Kidney epithelial cell (primary cell): Measurements from ENCODE around the gene TMEM259. TPM values are rescaled to one million over a fixed set of nuclear protein-coding genes. Genes with fewer than 3 reads are reported as not detected.

Experiments used
- DNase-seq: peaks from one replicate; pipeline ENCODE4 v3.0.0-alpha.2; 2010; ENCODE audit warnings: low read depth
- H3K27me3 ChIP-seq: 2 replicates; pipeline ENCODE4 v1.6.0; 2011; ENCODE audit warnings: low read length; ENCODE audit not compliant: control insufficient read depth, insufficient read depth
- H3K36me3 ChIP-seq: 2 replicates; pipeline ENCODE4 v1.5.1; 2011; ENCODE audit warnings: low read length; ENCODE audit not compliant: control insufficient read depth, insufficient read depth
- H3K4me3 ChIP-seq: 2 replicates; pipeline ENCODE4 v1.5.1; 2011; ENCODE audit warnings: low read depth, mild to moderate bottlenecking, control low read depth, low read length
- total RNA-seq: library from RNA; depleted of rRNA; stranded (reverse); fragments of >200 nt; gene quantifications from 2 replicates; pipeline ENCODE4 v1.2.3, GENCODE V29; 2015
- TF ChIP-seq, protein P1 (sequence below): IDR thresholded peaks from 2 replicates; pipeline ENCODE4 v1.5.1; 2011; ENCODE audit warnings: mild to moderate bottlenecking, moderate library complexity, low read length, control low read depth, inconsistent platforms; ENCODE audit not compliant: insufficient read depth, poor library complexity, severe bottlenecking

The TMEM259 gene
- total RNA-seq, 1 donor from 2014 or later: 204 TPM

DNA sequence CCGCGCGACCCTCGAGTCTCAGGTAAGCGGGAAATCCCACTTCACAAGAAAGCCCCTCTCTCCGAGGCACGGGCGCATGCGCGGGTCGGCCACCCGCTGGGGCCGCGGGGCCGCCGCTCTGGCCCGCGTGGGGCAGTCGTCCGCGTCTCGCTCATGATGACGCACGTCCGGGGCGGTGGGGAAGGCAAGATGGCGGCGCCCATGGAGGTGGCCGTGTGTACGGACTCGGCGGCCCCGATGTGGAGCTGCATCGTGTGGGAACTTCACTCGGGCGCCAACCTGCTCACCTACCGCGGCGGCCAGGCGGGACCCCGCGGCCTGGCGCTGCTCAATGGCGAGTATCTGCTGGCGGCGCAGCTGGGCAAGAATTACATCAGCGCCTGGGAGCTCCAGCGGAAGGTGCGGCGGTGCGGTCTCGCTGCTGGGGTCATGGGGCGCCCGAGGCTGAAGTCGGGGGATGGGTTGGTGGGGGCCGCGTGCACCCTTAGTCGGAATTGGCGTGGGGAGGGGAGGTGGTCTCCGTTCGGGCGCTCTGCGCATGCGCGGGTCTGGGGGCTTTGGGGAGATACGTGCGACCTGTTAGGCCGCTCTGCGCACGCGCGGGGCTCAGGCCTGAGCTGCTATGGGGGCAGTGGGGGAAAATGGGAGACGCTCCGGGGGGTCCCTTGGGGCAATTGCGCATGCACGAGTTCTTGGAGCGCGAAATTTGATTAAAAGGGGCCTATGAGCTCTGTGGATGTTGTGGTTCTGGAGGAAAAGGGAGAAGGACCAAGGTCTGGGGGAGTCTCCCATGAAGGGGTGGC, 36.6 kb downstream of the TMEM259 start, which contains the start of gene WDR18:
Gene WDR18, plus strand, starts transcription at position 181 of the 803 bp plus-strand sequence. Its CDS starts 9 bp downstream, at position 190.
- DNase-seq: no peak

DNA sequence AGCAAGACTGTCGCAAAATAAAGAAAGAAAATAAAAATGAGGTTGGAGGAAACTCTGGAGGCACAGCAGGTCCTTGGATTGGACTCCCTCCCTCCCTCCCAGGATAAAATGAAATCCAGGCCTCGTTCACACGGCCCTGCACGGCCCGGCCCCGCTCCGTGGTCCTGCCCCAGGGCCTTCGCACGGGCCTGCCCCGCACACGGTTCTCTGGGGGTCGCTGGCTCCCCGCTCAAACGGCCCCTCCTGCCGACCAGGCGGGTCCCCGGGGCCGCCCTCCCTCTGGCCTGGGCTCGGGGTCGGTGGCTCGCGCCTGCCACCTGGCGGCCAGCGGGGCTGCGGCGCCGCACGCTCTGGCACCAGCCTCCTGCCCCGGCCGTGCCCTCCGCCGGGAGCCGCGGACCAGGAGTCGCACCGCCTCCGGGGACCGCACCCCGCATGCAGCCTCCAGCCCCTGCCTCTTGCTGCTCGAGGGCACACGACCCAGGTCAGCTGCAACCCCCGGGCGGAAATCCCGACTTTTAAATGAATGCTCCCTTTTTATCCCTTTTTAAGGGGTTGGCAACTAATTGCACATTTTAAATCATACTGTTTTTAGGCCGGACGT, 38.3 kb downstream of the TMEM259 start:
- Histone ChIP-seq H3K27me3 (no peaks in the 10 kb centered on the region), H3K4me3 (peak overlapping the region; percentile 29), H3K36me3 (no peaks in the 10 kb centered on the region)
- TF ChIP-seq, protein P1, sequence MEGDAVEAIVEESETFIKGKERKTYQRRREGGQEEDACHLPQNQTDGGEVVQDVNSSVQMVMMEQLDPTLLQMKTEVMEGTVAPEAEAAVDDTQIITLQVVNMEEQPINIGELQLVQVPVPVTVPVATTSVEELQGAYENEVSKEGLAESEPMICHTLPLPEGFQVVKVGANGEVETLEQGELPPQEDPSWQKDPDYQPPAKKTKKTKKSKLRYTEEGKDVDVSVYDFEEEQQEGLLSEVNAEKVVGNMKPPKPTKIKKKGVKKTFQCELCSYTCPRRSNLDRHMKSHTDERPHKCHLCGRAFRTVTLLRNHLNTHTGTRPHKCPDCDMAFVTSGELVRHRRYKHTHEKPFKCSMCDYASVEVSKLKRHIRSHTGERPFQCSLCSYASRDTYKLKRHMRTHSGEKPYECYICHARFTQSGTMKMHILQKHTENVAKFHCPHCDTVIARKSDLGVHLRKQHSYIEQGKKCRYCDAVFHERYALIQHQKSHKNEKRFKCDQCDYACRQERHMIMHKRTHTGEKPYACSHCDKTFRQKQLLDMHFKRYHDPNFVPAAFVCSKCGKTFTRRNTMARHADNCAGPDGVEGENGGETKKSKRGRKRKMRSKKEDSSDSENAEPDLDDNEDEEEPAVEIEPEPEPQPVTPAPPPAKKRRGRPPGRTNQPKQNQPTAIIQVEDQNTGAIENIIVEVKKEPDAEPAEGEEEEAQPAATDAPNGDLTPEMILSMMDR: no peak
- no peak for DNase-seq

More for the DNA sequence above, 36.6 kb downstream of the TMEM259 start, which contains the start of gene WDR18:
- no peaks in the 10 kb centered on the region for H3K36me3 ChIP-seq
- peak within 1 kb of the TSS; percentile 97 for H3K4me3 ChIP-seq
- H3K27me3 ChIP-seq: no peaks in the 10 kb centered on the region
- TF ChIP-seq, protein P1: no peak

DNA sequence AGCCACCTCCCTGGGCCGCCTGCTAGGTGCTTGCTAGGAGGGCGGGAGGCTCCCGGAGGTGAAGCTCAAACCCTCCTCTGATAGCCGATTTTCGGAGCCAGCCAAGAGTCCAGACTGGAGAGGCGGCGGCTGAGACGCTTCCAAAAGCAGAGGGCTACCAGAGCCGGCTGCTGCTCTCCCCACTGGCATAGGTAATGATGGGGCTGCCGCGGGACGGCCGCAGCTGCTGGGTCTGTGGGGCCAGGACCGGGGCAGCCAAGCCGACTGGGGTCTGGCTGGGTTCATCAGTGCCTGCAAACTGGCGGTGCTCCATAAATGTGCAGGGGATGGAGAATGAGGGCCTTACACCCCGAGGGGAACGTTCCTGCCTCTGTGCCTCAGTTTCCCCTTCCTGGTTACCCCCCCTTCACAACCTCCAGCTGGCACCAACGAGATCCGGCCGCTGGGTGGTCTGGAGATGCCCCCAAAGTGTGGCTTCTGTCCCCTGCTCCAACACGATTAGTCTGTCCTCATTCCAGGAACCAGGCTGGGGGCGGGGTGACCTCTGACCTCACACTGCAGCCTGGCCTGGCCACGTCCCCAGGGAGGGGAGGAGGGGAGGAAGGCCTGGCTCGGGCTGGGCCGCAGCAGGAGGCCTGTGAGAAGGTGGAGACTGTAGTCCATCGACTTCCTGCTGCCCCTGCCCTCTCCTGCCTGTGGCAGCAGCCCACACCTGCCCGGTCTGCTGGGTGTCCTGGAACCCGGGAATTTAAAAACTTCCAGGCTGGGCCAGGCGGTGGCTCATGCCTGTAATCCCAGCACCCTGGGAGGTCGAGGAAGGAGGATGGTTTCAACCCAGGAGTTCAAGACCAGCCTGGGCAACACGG, 40.6 kb downstream of the TMEM259 start:
- DNase-seq: no peak
- no peak overlapping the region for H3K4me3 ChIP-seq
- H3K27me3 ChIP-seq: no peaks in the 10 kb centered on the region
- TF ChIP-seq, protein P1: no peak
- H3K36me3 ChIP-seq: no peaks in the 10 kb centered on the region

DNA sequence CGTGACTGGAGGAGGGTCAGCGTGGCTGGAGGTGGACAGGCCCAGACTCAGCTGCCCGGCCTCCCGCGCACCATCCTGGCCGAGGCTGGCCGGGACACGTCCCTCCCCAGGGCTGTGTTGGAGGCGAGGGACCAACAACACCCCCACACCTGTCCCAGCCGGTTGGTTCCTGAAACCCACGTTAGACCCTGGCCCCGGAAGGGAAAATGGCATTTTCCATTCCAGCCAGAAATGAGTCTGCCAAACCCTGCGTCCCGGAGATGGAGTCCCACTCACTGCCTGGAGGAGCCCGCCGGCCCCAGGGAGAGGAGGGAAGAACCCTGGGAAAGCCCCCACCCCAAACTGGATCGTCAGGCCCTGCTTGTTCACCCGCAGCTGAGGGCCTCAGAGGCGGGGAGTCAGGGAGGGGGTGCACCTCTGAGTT, 41.6 kb downstream of the TMEM259 start:
- no peaks in the 10 kb centered on the region for H3K36me3 ChIP-seq
- no peaks in the 10 kb centered on the region for H3K27me3 ChIP-seq
- no peak for DNase-seq
- TF ChIP-seq, protein P1: no peak
- H3K4me3 ChIP-seq: no peak overlapping the region

DNA sequence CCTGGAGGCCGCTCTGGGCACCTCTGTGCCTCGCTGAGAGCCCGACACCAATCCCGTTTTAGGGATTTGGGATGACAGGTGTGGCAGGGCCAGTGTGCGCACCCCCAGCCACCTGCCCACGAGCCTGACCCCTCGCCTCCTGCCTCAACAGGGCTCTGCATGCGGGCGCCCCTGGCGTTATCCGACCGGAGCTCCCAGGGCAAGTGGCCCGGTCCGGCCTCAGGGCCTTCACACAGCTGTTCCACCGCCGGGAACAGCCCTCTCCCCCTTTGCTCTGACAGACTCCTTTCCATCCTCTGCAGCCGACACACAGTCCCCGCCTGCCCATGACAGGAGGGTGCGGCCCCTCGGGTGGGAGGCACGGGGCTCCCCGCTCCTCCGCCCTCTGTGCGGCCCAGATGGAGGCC, 43.9 kb downstream of the TMEM259 start:
- H3K27me3 ChIP-seq: no peaks in the 10 kb centered on the region
- no peaks in the 10 kb centered on the region for H3K36me3 ChIP-seq
- H3K4me3 ChIP-seq: no peak overlapping the region
- TF ChIP-seq, protein P1: no peak
- no peak for DNase-seq
